Memory B cell (primary cell): ENCODE results near the gene CAMK2B.

Experiments used
- ATAC-seq: fragments of 150-1000 bp; cut with Tn5 transposase; 2 replicates; pipeline ENCODE4 v1.10.0; 2021; ENCODE audit warnings: low read depth, mild to moderate bottlenecking, moderate library complexity
- DNase-seq, 2 donors: peaks; one replicate each; pipeline ENCODE4 v3.0.0; 2022; ENCODE audit warnings: low spot score in 2 of 2
- H3K27ac Mint-ChIP-seq: one replicate; pipeline ENCODE4 v1.8.0; 2022; ENCODE audit warnings: mild to moderate bottlenecking, moderate library complexity, mixed read lengths
- H3K27me3 Mint-ChIP-seq: one replicate; pipeline ENCODE4 v1.8.0; 2022; ENCODE audit warnings: mixed read lengths
- H3K36me3 Mint-ChIP-seq: one replicate; pipeline ENCODE4 v1.8.0; 2022; ENCODE audit warnings: mild to moderate bottlenecking, mixed read lengths
- H3K4me1 Mint-ChIP-seq: one replicate; pipeline ENCODE4 v1.8.0; 2022; ENCODE audit warnings: mixed read lengths
- H3K4me3 Mint-ChIP-seq: one replicate; pipeline ENCODE4 v1.8.0; 2022; ENCODE audit warnings: mild to moderate bottlenecking, moderate library complexity, mixed read lengths
- H3K9me3 Mint-ChIP-seq: one replicate; pipeline ENCODE4 v1.8.0; 2022; ENCODE audit warnings: mixed read lengths

Gene CAMK2B

DNA sequence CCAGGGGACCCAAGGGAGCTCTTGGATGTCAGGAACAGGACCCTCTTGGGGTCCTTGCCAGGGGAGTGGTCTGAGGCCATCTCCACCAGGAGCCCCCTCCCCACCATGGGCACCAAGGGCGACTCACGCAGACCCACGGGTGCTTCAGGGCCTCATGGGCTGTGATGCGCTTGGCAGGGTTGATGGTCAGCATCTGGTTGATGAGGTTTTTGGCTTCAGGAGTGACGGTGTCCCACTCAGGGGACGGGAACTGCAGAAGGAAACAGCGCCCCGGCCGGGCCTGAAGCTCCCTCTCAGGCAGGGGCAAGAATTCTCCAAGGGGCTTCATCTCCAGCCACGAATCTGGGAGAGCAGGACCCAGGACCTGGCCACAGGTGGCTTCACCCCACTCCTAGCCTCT, 83.3 kb downstream of the CAMK2B start:
- ATAC-seq: no peak
- Mint-ChIP-seq H3K9me3 (no peaks in the 10 kb centered on the region), H3K4me3 (no peak overlapping the region), H3K27me3 (peaks cover 5% of the 10 kb centered on the region), H3K27ac (no peak overlapping the region), H3K4me1 (peaks cover 4% of the 10 kb centered on the region), H3K36me3 (no peaks in the 10 kb centered on the region)
- DNase-seq: no peak

DNA sequence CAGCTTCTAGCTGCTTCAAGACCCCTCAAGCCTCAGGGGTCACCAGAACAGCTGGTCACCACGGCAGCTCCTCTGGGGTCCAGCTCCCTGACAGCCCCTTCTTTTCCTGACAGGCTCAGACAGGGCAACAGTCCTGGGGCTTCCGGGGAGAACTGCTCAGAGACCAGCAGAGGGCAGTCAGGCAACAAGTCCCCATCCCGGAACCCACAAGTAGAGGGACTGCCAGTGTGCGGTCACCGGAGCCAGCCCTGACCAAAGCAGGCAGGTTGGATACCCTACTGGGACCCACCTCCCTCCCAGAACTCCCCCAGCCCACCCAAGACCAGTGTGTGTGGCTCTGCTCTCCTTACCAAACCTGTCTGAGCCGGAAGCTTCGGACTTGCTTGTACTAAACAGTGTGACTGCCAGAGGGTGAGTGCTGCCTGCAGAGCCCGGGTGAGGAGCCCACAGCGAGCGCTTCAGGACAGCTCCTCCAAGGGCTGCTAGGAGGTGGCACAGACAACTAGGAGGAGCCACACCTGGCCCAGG, 84.3 kb downstream of the CAMK2B start:
- no peaks in the 10 kb centered on the region for H3K36me3 Mint-ChIP-seq
- DNase-seq (peak; percentile 58 to 63), ATAC-seq (peak; percentile 91)
- peaks cover 5% of the 10 kb centered on the region for H3K27me3 Mint-ChIP-seq
- H3K27ac Mint-ChIP-seq: peak overlapping the region; percentile 58
- H3K4me1 Mint-ChIP-seq: peaks cover 4% of the 10 kb centered on the region
- H3K9me3 Mint-ChIP-seq: no peaks in the 10 kb centered on the region
- H3K4me3 Mint-ChIP-seq: peak overlapping the region; percentile 60

DNA sequence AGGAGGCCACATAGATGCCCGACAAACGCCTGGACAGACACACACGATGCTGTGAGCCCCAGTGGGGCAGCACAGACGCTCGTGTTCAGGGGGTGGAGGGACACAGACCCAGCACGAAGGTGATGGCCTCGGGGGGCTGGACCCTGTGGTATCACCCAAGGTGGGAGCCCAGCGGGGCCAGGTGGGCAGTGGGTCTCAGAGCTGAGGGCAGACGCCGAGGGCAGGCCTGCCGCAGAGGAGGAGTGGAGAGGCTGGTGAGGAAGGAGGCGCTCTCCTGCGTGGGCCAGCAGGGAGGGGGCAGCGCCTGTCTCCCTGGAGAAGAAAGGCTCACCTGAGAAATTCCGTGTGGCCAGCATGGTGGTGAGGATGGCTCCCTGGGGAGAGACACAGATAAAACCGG, 85.0 kb downstream of the CAMK2B start:
- no peak for ATAC-seq
- H3K9me3 Mint-ChIP-seq: no peaks in the 10 kb centered on the region
- peaks cover 6% of the 10 kb centered on the region for H3K4me1 Mint-ChIP-seq
- peaks cover 5% of the 10 kb centered on the region for H3K27me3 Mint-ChIP-seq
- H3K4me3 Mint-ChIP-seq: no peak overlapping the region
- no peak overlapping the region for H3K27ac Mint-ChIP-seq
- no peaks in the 10 kb centered on the region for H3K36me3 Mint-ChIP-seq
- DNase-seq: no peak

DNA sequence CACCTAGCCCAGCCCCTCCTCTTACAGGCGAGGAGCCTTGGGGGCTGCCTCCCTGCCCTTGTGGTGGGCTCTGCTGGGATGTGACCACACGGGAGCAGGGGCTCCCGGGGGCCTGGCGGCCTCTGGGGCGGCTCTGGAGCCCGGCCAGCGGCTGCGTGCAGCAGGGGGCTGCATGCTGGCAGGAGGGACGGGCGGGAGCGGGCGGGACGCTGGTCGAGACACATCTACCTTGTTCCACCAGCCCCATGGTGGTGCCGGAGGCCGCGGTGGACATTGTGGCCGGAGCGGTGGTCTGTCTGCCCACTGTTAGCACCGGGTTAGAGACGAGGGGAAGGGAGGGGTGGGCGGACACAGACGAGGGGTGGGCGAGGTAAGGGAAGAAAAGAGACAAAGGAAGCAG, 86.0 kb downstream of the CAMK2B start:
- Mint-ChIP-seq H3K27me3 (peaks cover 5% of the 10 kb centered on the region), H3K4me1 (peaks cover 7% of the 10 kb centered on the region), H3K4me3 (no peak overlapping the region), H3K9me3 (no peaks in the 10 kb centered on the region), H3K27ac (no peak overlapping the region), H3K36me3 (no peaks in the 10 kb centered on the region)
- no peak for ATAC-seq
- DNase-seq: no peak

- no peaks in the 10 kb centered on the region for H3K36me3 Mint-ChIP-seq
- H3K9me3 Mint-ChIP-seq: no peaks in the 10 kb centered on the region
- H3K27ac Mint-ChIP-seq: no peak overlapping the region
- ATAC-seq (no peak), DNase-seq (no peak)
- peaks cover 5% of the 10 kb centered on the region for H3K27me3 Mint-ChIP-seq
- no peak overlapping the region for H3K4me3 Mint-ChIP-seq
- peaks cover 7% of the 10 kb centered on the region for H3K4me1 Mint-ChIP-seq
These were observed 87.2 kb downstream of the CAMK2B start for GRCh38 chr7:44238116-44238695.

DNA sequence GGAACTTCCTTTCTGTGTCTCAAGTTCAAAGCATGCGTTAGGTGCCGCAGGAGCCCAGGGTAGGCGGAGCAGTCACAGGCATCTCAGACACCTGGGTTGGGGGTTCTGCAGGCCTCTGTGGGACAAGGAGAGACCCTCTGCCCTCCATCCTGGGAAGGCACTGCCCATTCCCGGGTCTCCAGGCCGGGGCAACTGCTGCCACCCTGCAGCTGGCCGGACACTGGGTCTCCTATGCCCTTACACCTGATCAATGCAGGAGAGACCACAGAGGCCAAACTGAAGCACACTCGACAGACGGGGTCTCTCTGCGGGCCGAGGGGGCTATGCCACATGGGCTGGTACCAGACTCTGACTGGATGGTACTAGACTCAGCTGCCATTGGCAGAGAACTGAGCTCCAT, 87.7 kb downstream of the CAMK2B start:
- ATAC-seq: no peak
- Mint-ChIP-seq H3K36me3 (no peaks in the 10 kb centered on the region), H3K27ac (no peak overlapping the region), H3K4me1 (peaks cover 7% of the 10 kb centered on the region), H3K4me3 (no peak overlapping the region), H3K9me3 (no peaks in the 10 kb centered on the region), H3K27me3 (peaks cover 6% of the 10 kb centered on the region)
- no peak for DNase-seq

DNA sequence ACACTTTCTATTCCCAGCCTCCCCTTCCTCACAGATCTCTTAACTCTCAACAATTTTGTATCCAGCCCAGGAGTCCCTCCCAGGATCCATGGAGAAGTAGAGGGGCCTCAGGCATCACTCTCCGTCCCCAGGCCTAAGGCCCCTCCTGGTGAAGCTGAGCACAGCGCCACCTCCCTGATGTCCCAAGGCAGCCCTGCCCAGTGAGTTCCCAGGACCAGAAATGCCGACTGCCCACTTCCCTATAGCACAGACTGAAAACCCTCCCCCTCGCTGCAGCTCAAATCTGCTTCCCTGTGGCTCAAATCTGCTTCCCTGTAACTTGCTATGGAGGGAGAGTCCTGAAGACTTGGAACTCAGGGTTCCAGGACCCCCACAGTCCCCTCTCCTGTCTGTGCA, 89.1 kb downstream of the CAMK2B start:
- Mint-ChIP-seq H3K4me3 (no peak overlapping the region), H3K36me3 (no peaks in the 10 kb centered on the region), H3K4me1 (peaks cover 7% of the 10 kb centered on the region), H3K9me3 (no peaks in the 10 kb centered on the region), H3K27me3 (peaks cover 8% of the 10 kb centered on the region), H3K27ac (no peak overlapping the region)
- ATAC-seq (no peak), DNase-seq (no peak)

- peaks cover 3% of the 10 kb centered on the region for H3K4me1 Mint-ChIP-seq
- no peak overlapping the region for H3K27ac Mint-ChIP-seq
- no peaks in the 10 kb centered on the region for H3K9me3 Mint-ChIP-seq
- H3K27me3 Mint-ChIP-seq: peaks cover 8% of the 10 kb centered on the region
- DNase-seq (no peak), ATAC-seq (no peak)
- no peaks in the 10 kb centered on the region for H3K36me3 Mint-ChIP-seq
- no peak overlapping the region for H3K4me3 Mint-ChIP-seq
These were observed 89.6 kb downstream of the CAMK2B start for GRCh38 chr7:44235582-44236332.

GRCh38 chr7:44235066-44235465, 90.3 kb downstream of the CAMK2B start:
- no peak for DNase-seq
- Mint-ChIP-seq H3K36me3 (no peaks in the 10 kb centered on the region), H3K27me3 (peaks cover 8% of the 10 kb centered on the region)

DNA sequence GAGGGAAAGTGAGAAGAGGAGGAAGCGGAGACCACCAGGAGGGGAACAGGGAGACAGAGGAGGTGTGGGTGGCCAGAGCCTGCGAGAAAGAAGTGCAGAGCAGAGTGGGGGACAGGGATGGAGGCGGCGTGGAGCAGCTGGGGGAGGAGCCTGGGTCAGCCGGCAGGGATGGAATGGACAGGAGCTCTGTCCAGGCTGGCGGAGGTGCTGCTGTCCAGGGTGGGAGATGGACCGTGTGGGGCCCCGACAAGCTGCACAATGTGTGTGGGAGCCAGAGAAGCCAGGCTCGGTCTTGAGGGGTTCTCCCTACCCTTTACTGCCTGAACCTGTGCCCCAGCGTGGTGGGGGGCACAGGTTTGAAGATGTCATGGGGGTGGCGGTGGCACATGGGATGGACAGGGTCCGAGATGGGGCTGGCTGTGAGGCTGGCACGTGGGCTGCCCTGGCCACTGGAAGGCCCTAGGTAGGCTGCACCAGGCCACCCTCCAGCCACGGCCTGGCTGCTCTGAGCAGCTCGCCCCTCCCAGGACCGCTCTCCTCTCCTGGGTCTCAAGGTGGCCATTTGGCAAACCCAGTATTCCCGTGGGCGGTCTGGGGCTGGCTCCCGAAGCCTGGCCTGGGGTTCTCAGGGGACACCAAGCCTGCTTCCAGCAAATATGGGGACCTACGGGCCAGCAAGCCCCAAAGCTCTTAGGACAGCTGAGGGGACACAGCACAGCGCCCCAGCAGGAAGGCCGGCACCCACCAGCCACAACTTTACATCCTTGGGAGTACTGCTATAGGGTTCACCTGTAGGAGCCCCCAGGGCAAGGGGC, 92.3 kb downstream of the CAMK2B start:
- Mint-ChIP-seq H3K4me1 (peaks cover 3% of the 10 kb centered on the region), H3K27ac (no peak overlapping the region), H3K9me3 (no peaks in the 10 kb centered on the region), H3K36me3 (no peaks in the 10 kb centered on the region), H3K27me3 (peaks cover 3% of the 10 kb centered on the region), H3K4me3 (no peak overlapping the region)
- ATAC-seq (no peak), DNase-seq (no peak)

More at GRCh38 chr7:44235066-44235465, 90.3 kb downstream of the CAMK2B start:
- Mint-ChIP-seq H3K4me3 (no peak overlapping the region), H3K9me3 (no peaks in the 10 kb centered on the region), H3K4me1 (peaks cover 3% of the 10 kb centered on the region), H3K27ac (no peak overlapping the region)
- no peak for ATAC-seq

DNA sequence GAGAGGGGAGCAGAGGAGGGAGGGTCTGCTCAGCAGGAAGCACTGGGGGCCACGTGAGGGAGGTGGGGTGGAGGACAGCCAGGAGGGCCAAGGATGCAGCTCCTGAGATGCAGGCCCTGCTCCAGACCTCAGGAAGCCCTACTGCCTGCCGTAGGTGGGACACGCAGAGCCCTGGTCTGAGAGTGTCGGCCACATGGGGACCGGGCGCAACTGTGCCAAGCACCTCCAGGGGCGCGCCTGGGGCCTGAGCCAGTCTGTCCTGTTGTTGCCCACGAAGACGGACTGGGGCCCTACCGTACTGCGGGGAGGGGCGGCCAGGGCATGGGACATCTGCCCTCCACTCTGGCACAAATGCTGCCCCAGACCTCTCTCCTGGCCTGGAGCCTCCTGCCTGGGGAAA, 93.0 kb downstream of the CAMK2B start:
- Mint-ChIP-seq H3K4me1 (peaks cover 3% of the 10 kb centered on the region), H3K36me3 (no peaks in the 10 kb centered on the region), H3K9me3 (no peaks in the 10 kb centered on the region), H3K4me3 (no peak overlapping the region), H3K27ac (no peak overlapping the region), H3K27me3 (peaks cover 3% of the 10 kb centered on the region)
- DNase-seq (no peak), ATAC-seq (no peak)

- Mint-ChIP-seq H3K4me3 (no peak overlapping the region), H3K27ac (no peak overlapping the region), H3K4me1 (peaks cover 3% of the 10 kb centered on the region), H3K36me3 (no peaks in the 10 kb centered on the region), H3K27me3 (peaks cover 7% of the 10 kb centered on the region), H3K9me3 (no peaks in the 10 kb centered on the region)
- no peak for DNase-seq
- ATAC-seq: no peak
These were observed 94.3 kb downstream of the CAMK2B start for GRCh38 chr7:44231088-44231487.

GRCh38 chr7:44230286-44230685, 95.1 kb downstream of the CAMK2B start:
- no peaks in the 10 kb centered on the region for H3K9me3 Mint-ChIP-seq
- DNase-seq: no peak
- H3K4me1 Mint-ChIP-seq: peaks cover under 1% of the 10 kb centered on the region
- H3K27me3 Mint-ChIP-seq: peaks cover 12% of the 10 kb centered on the region
- no peak overlapping the region for H3K4me3 Mint-ChIP-seq
- ATAC-seq: no peak
- H3K36me3 Mint-ChIP-seq: no peaks in the 10 kb centered on the region
- no peak overlapping the region for H3K27ac Mint-ChIP-seq

- ATAC-seq (no peak), DNase-seq (no peak)
- no peaks in the 10 kb centered on the region for H3K9me3 Mint-ChIP-seq
- no peaks in the 10 kb centered on the region for H3K4me1 Mint-ChIP-seq
- no peaks in the 10 kb centered on the region for H3K36me3 Mint-ChIP-seq
- H3K4me3 Mint-ChIP-seq: no peak overlapping the region
- H3K27me3 Mint-ChIP-seq: peaks cover 14% of the 10 kb centered on the region
- H3K27ac Mint-ChIP-seq: no peak overlapping the region
These were observed 95.8 kb downstream of the CAMK2B start for GRCh38 chr7:44229546-44230105.
